SK-N-SH (cell line): ENCODE measurements around the gene SLC25A48. TPM values are rescaled to one million over a fixed set of nuclear protein-coding genes. Genes with fewer than 3 reads are reported as not detected.
A peak's percentile ranks its signal among the peaks of the same experiment; 100 is the strongest.

Experiments used
- CTCF ChIA-PET: fragments of 300-600, 350-600 bp; formaldehyde crosslinking; extraction: SDS; loops from one replicate; lab custom pipeline; 2021; lab: Yijun Ruan, JAX
- POLR2A ChIA-PET: fragments of 350-600 bp; sonication (Branson Sonifier 250); formaldehyde crosslinking; extraction: SDS; loops from one replicate; lab custom pipeline; 2020; ENCODE audit warnings: antibody characterized with exemption, inconsistent platforms; lab: Yijun Ruan, JAX
- DNase-seq: peaks from one replicate; pipeline ENCODE4 v3.0.0; 2012
- H2AFZ ChIP-seq: fragments of 200-600 bp; sonication (generic); 2 replicates; pipeline ENCODE4 v1.8.1; 2016; ENCODE audit warnings: antibody characterized with exemption, mild to moderate bottlenecking, low read depth
- H3F3A ChIP-seq: fragments of 200-600 bp; sonication (generic); replicated peaks from 2 replicates; pipeline ENCODE3; 2016; ENCODE audit warnings: antibody characterized with exemption, mild to moderate bottlenecking; ENCODE audit not compliant: insufficient read depth
- H3K27ac ChIP-seq, 2 experiments: fragments of 200-500 bp in 1 of 2; fragments of 200-600 bp in 1 of 2; sonication (Bioruptor generic) in 1 of 2; sonication (generic), shearing (Covaris generic) in 1 of 2; 2 replicates each; pipeline versions ENCODE4 v1.5.1 to v1.6.1; 2014 to 2016; ENCODE audit warnings: low read depth in 2 of 2, inconsistent platforms in 1 of 2, low read length in 1 of 2, mild to moderate bottlenecking in 1 of 2, mixed read lengths in 1 of 2
- H3K27me3 ChIP-seq: fragments of 200-600 bp; sonication (generic), shearing (Covaris generic); 2 replicates; pipeline ENCODE4 v1.6.1; 2016; ENCODE audit warnings: mixed run types; ENCODE audit not compliant: insufficient read depth
- H3K36me3 ChIP-seq, 2 experiments: fragments of 200-500 bp in 1 of 2; fragments of 200-600 bp in 1 of 2; sonication (Bioruptor generic) in 1 of 2; sonication (generic) in 1 of 2; replicated peaks in 1 of 2; 2 replicates each; pipeline versions ENCODE3 to v1.5.1; 2014 to 2016; ENCODE audit warnings: low read length in 1 of 2, mild to moderate bottlenecking in 1 of 2; ENCODE audit not compliant: insufficient read depth in 2 of 2, control insufficient read depth in 1 of 2
- H3K4me1 ChIP-seq, 2 experiments: fragments of 200-500 bp in 1 of 2; fragments of 200-600 bp in 1 of 2; sonication (Bioruptor generic) in 1 of 2; sonication (generic), shearing (Covaris generic) in 1 of 2; 2 replicates each; pipeline versions ENCODE4 v1.5.1 to v1.6.1; 2014 to 2016; ENCODE audit warnings: low read depth in 1 of 2, low read length in 1 of 2, mixed run types in 1 of 2; ENCODE audit not compliant: insufficient read depth in 2 of 2, control insufficient read depth in 1 of 2
- H3K4me2 ChIP-seq: fragments of 200-600 bp; sonication (generic), shearing (Covaris generic); 2 replicates; pipeline ENCODE4 v1.6.1; 2017; ENCODE audit warnings: mixed run types
- H3K4me3 ChIP-seq, 2 experiments: fragments of 200-500 bp in 1 of 2; fragments of 200-600 bp in 1 of 2; sonication (Bioruptor generic) in 1 of 2; sonication (generic), shearing (Covaris generic) in 1 of 2; 2 replicates each; pipeline versions ENCODE4 v1.5.1 to v1.8.1; 2014 to 2016; ENCODE audit warnings: low read depth in 2 of 2, inconsistent platforms in 1 of 2, low read length in 1 of 2, mild to moderate bottlenecking in 1 of 2, mixed read lengths in 1 of 2, moderate library complexity in 1 of 2
- H3K79me2 ChIP-seq: fragments of 200-600 bp; sonication (generic); 2 replicates; pipeline ENCODE4 v1.8.1; 2017; ENCODE audit warnings: mild to moderate bottlenecking; ENCODE audit not compliant: insufficient read depth
- H3K9ac ChIP-seq: fragments of 200-600 bp; sonication (generic); 2 replicates; pipeline ENCODE4 v1.6.1; 2017; ENCODE audit warnings: mixed run types
- H3K9me2 ChIP-seq: fragments of 200-600 bp; sonication (generic); 2 replicates; pipeline ENCODE4 v1.6.1; 2017; ENCODE audit warnings: mixed run types
- H3K9me3 ChIP-seq: fragments of 200-600 bp; sonication (generic); 2 replicates; pipeline ENCODE4 v1.6.1; 2017; ENCODE audit warnings: mixed run types, mild to moderate bottlenecking, moderate library complexity
- H4K20me1 ChIP-seq: fragments of 200-600 bp; sonication (generic); 2 replicates; pipeline ENCODE4 v1.6.1; 2017; ENCODE audit warnings: mild to moderate bottlenecking, mixed run types; ENCODE audit not compliant: insufficient read depth
- CHD2 ChIP-seq: fragments of 150-350 bp; IDR thresholded peaks from 2 replicates; pipeline ENCODE4 v1.6.1; 2018; ENCODE audit warnings: low read length; ENCODE audit not compliant: partially characterized antibody
- CTCF ChIP-seq: fragments of 200-600 bp; sonication (generic); IDR thresholded peaks from 2 replicates; pipeline ENCODE4 v1.6.1; 2017; ENCODE audit warnings: antibody characterized with exemption, mild to moderate bottlenecking, moderate library complexity
- FOXJ3 ChIP-seq: sonication (generic); formaldehyde crosslinking; IDR thresholded peaks from 2 replicates; pipeline ENCODE4 v1.5.1; 2020; ENCODE audit warnings: mild to moderate bottlenecking, missing genetic modification reagents
- NFIC ChIP-seq: IDR thresholded peaks from 2 replicates; pipeline ENCODE4 v1.4.0; 2012; ENCODE audit warnings: borderline replicate concordance
- RAD21 ChIP-seq: IDR thresholded peaks from 2 replicates; pipeline ENCODE4 v1.6.1; 2012; ENCODE audit warnings: mild to moderate bottlenecking, low read length
- RFX5 ChIP-seq: IDR thresholded peaks from 2 replicates; pipeline ENCODE4 v1.6.1; 2012; ENCODE audit warnings: mild to moderate bottlenecking, improper control_type of control experiment, low read length
- SMC3 ChIP-seq: IDR thresholded peaks from 2 replicates; pipeline ENCODE4 v1.6.1; 2012; ENCODE audit warnings: low read depth, low read length, improper control_type of control experiment
- whole genome bisulfite sequencing: methylation state at CpG from one replicate; pipeline ENCODE4 v1.1.6; 2017; ENCODE audit warnings: low lambda C conversion rate; 5-methylcytosine and 5-hydroxymethylcytosine counted together
- polyA plus RNA-seq, 3 experiments: library from polyadenylated mRNA; depleted of rRNA; stranded (reverse); fragments of >200 nt; gene quantifications; 2 replicates each; pipeline ENCODE4 v1.2.3, GENCODE V29; 2012

Gene SLC25A48
- polyA plus RNA-seq, 1 of the 3 experiments (the other 2 are of a cell fraction): 0.23 TPM

DNA sequence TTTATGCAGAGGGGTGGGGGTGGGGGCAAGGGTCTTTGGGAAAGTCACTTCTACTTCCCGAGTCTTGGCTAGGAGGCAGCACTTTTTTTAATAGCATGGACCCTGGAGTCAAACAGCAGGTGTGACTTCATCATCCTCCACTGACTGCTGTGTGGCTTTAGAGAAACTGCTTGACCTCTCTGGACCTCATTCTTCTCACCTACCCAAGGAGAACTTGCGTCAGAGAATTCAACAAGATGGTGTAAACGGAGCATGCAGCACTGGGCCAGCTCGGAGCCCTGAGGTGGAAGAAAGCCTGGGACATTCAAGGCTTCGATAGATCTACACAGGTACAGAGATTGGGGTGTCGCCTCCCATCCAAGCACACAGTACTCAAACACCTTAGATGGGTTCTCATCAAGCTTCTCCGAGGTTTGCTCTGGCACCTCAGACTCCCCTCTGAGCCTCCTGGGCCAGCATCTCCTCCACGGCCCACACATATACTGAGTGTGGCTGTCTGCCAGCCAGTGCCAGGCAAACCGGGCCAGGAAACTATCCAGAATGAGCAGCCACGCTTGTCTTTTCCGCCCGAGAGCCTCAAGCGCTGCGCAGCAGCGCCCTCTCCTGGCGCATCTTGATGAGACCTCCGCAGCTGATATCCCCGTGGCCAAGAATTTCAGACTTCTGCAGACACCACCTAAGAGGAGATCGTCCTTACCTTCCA, 4.6 kb upstream of the SLC25A48 start:
- Histone ChIP-seq H2AFZ (no peak overlapping the region), H4K20me1 (no peaks in the 10 kb centered on the region), H3K4me2 (no peak overlapping the region), H3K4me1 (no peaks in the 10 kb centered on the region; a peak in 1 of 4 replicates), H3F3A (no peaks in the 10 kb centered on the region), H3K27me3 (peaks cover 32% of the 10 kb centered on the region), H3K4me3 (peak overlapping the region in 1 of 2 experiments; percentile 54; a peak in 1 of 4 replicates), H3K27ac (no peak overlapping the region), H3K9me3 (no peaks in the 10 kb centered on the region)
- POLR2A ChIA-PET: no interaction called here
- WGBS: 20% methylated on average over 18 of the region's 19 CpGs
- TF ChIP-seq CTCF: peak; percentile 90
- TF ChIP-seq RAD21: peak; percentile 84
- TF ChIP-seq SMC3: peak; percentile 75
- no peak for TF ChIP-seq RFX5
- TF ChIP-seq, all 33 proteins: peak for 3
- Histone ChIP-seq H3K79me2 (no peaks in the 10 kb centered on the region), H3K9me2 (no peaks in the 10 kb centered on the region), H3K36me3 (no peaks in the 10 kb centered on the region), H3K9ac (no peak overlapping the region)
- CTCF ChIA-PET: interaction anchor here (0.5 to 8.9 kb wide), 49 partner anchors 10 to 1586 kb away, joined by 3 to 315 read pairs (median 4); partner anchors contain the start of gene CXCL14
- DNase-seq: peak; percentile 82

DNA sequence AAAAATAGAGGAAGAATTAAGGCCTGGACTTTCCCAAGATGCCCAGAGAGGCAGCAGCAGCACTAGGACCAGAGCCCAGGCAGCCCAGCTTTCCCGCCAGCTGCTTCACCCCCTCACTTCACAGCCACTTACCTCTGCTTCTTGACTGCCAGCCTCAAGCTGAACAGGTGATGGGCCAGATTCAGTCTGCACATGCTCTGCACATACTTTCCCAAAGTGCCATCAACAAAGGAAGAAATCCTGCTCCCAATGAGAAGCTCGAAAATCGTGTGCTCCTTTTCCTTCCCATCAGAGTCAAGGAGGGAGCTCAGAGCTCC, 4.1 kb upstream of the SLC25A48 start:
- POLR2A ChIA-PET: no interaction called here
- 12% methylated on average over 3 of the region's 3 CpGs for WGBS

DNA sequence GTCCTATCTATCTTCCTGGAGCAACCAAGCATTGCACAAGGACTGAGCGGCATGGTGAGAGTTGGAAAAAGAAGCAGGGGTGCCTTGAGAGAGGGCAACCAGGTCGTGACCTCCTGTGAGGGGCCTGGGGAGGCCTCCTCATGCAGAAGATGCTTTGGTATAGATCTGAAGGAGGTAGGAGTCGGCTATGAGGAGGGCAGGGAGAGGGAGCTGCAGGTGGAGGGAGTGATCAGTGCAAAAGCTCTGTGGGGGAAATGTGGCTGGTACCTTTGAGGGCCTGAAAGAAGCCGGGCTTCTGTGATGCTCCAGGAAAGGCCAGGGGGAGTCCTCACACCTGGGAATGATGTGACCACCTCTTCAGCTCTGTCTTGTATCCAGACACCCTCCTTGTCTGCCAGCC, 3.6 kb upstream of the SLC25A48 start:
- POLR2A ChIA-PET: no interaction called here

More for the DNA sequence above, 4.1 kb upstream of the SLC25A48 start:
- H3K36me3 ChIP-seq: no peaks in the 10 kb centered on the region
- no peak overlapping the region for H2AFZ ChIP-seq
- DNase-seq: no peak
- H4K20me1 ChIP-seq: no peaks in the 10 kb centered on the region
- peaks cover 38% of the 10 kb centered on the region for H3K27me3 ChIP-seq
- TF ChIP-seq NFIC: no peak
- TF ChIP-seq, all 33 proteins: peak for 0
- Histone ChIP-seq H3K9ac (no peak overlapping the region), H3K9me2 (no peaks in the 10 kb centered on the region), H3K79me2 (no peaks in the 10 kb centered on the region), H3K4me2 (no peak overlapping the region), H3F3A (no peaks in the 10 kb centered on the region), H3K9me3 (no peaks in the 10 kb centered on the region), H3K4me1 (no peaks in the 10 kb centered on the region; a peak in 1 of 4 replicates), H3K27ac (no peak overlapping the region), H3K4me3 (peak overlapping the region in 1 of 2 experiments; percentile 54; a peak in 1 of 4 replicates)
- CTCF ChIA-PET: interaction anchor here (0.6 to 8.9 kb wide), 47 partner anchors 11 to 429 kb away, joined by 3 to 315 read pairs (median 4); partner anchors contain the start of gene CXCL14

More for the DNA sequence above, 3.6 kb upstream of the SLC25A48 start:
- Histone ChIP-seq H3K79me2 (no peaks in the 10 kb centered on the region), H3K4me1 (no peaks in the 10 kb centered on the region; a peak in 1 of 4 replicates), H3K27ac (no peak overlapping the region), H3K4me3 (no peak overlapping the region), H3K9me2 (no peaks in the 10 kb centered on the region), H3K9me3 (no peaks in the 10 kb centered on the region), H3F3A (no peaks in the 10 kb centered on the region), H2AFZ (no peak overlapping the region), H3K27me3 (peaks cover 43% of the 10 kb centered on the region), H3K9ac (no peak overlapping the region), H3K4me2 (no peak overlapping the region), H4K20me1 (no peaks in the 10 kb centered on the region), H3K36me3 (no peaks in the 10 kb centered on the region)
- WGBS: 11% methylated on average over 4 of the region's 4 CpGs
- no peak for DNase-seq
- CTCF ChIA-PET: interaction anchor here (0.7 to 8.9 kb wide), 30 partner anchors 11 to 940 kb away, joined by 3 to 315 read pairs (median 5); partner anchors contain the start of gene CXCL14
- no peak for TF ChIP-seq CHD2
- no peak for TF ChIP-seq FOXJ3 (CRISPR knock-in tag)
